ENCODE measurements around the gene NRP2.

The NRP2 gene

GRCh38 chr2:205699515-205700289, 17.4 kb downstream of the NRP2 start:
- no peak overlapping the region for H3K27ac ChIP-seq
- H3K36me3 ChIP-seq: no peaks in the 10 kb centered on the region
- H3K4me3 ChIP-seq (ENCODE audit: low read depth in 1 of 2, low read length in 1 of 2): no peak overlapping the region
- peaks cover 12% of the 10 kb centered on the region for H3K27me3 ChIP-seq
- H3K9me3 ChIP-seq: no peaks in the 10 kb centered on the region
- no peak for TF ChIP-seq CTCF (IDR thresholded peaks at IDR 0.05)
- no peaks in the 10 kb centered on the region for H3K4me1 ChIP-seq (ENCODE audit: control insufficient read depth in 1 of 2, insufficient read depth in 1 of 2, low read depth in 1 of 2, low read length in 1 of 2)

- no peak for TF ChIP-seq CTCF (IDR thresholded peaks at IDR 0.05)
- Histone ChIP-seq H3K4me1 (ENCODE audit: control insufficient read depth in 1 of 2, insufficient read depth in 1 of 2, low read depth in 1 of 2, low read length in 1 of 2) (no peaks in the 10 kb centered on the region), H3K4me3 (ENCODE audit: low read depth in 1 of 2, low read length in 1 of 2) (no peak overlapping the region)
These were observed 18.2 kb downstream of the NRP2 start for GRCh38 chr2:205700331-205701132.

GRCh38 chr2:205701509-205701908, 19.2 kb downstream of the NRP2 start:
- Histone ChIP-seq H3K4me3 (ENCODE audit: low read depth in 1 of 2, low read length in 1 of 2) (no peak overlapping the region), H3K4me1 (ENCODE audit: control insufficient read depth in 1 of 2, insufficient read depth in 1 of 2, low read depth in 1 of 2, low read length in 1 of 2) (no peaks in the 10 kb centered on the region), H3K36me3 (no peaks in the 10 kb centered on the region), H3K27me3 (peaks cover 4% of the 10 kb centered on the region), H3K9me3 (no peaks in the 10 kb centered on the region), H3K27ac (no peak overlapping the region)
- no peak for TF ChIP-seq CTCF (IDR thresholded peaks at IDR 0.05)

More at GRCh38 chr2:205700331-205701132, 18.2 kb downstream of the NRP2 start:
- no peak overlapping the region for H3K27ac ChIP-seq
- H3K9me3 ChIP-seq: no peaks in the 10 kb centered on the region
- peaks cover 5% of the 10 kb centered on the region for H3K27me3 ChIP-seq
- no peaks in the 10 kb centered on the region for H3K36me3 ChIP-seq

GRCh38 chr2:205702576-205702975, 20.3 kb downstream of the NRP2 start:
- Histone ChIP-seq H3K4me1 (ENCODE audit: control insufficient read depth in 1 of 2, insufficient read depth in 1 of 2, low read depth in 1 of 2, low read length in 1 of 2) (no peaks in the 10 kb centered on the region), H3K9me3 (no peaks in the 10 kb centered on the region), H3K4me3 (ENCODE audit: low read depth in 1 of 2, low read length in 1 of 2) (no peak overlapping the region), H3K27me3 (peaks cover 4% of the 10 kb centered on the region), H3K27ac (no peak overlapping the region), H3K36me3 (no peaks in the 10 kb centered on the region)
- no peak for TF ChIP-seq CTCF (IDR thresholded peaks at IDR 0.05)

GRCh38 chr2:205703471-205704126, 21.3 kb downstream of the NRP2 start:
- H3K27me3 ChIP-seq: peaks cover 4% of the 10 kb centered on the region
- no peak overlapping the region for H3K4me3 ChIP-seq (ENCODE audit: low read depth in 1 of 2, low read length in 1 of 2)
- no peaks in the 10 kb centered on the region for H3K36me3 ChIP-seq
- no peaks in the 10 kb centered on the region for H3K9me3 ChIP-seq
- H3K27ac ChIP-seq: no peak overlapping the region
- no peak for TF ChIP-seq CTCF (IDR thresholded peaks at IDR 0.05)
- H3K4me1 ChIP-seq (ENCODE audit: control insufficient read depth in 1 of 2, insufficient read depth in 1 of 2, low read depth in 1 of 2, low read length in 1 of 2): no peaks in the 10 kb centered on the region
